ENCODE data around the gene MAP3K10. TPM values are rescaled to one million over a fixed set of nuclear protein-coding genes. Genes with fewer than 3 reads are reported as not detected.
A peak's percentile ranks its signal among the peaks of the same experiment; 100 is the strongest.

Gene MAP3K10
- total RNA-seq = 10 to 100 TPM; 35.2 to 39.3 TPM
- polyA plus RNA-seq (2013, experiment 1 of 2) = 23.2 TPM
- polyA plus RNA-seq (2013, experiment 2 of 2) = 23.8 TPM
- long read RNA-seq, experiment 1, partial matches to known transcripts = 6 of 9 reads
- long read RNA-seq, experiment 1, other reads (novel, unspliced or antisense) = 3 of 9 reads
- long read RNA-seq, experiment 2, partial matches to known transcripts = 2 of 18 reads
- long read RNA-seq, experiment 2, other reads (novel, unspliced or antisense) = 15 of 18 reads
- long read RNA-seq, experiment 3, partial matches to known transcripts = 0 of 1 reads
- long read RNA-seq, experiment 3, other reads (novel, unspliced or antisense) = 1 of 1 reads
- long read RNA-seq, experiment 4, partial matches to known transcripts = 0 of 1 reads
- long read RNA-seq, experiment 4, other reads (novel, unspliced or antisense) = 1 of 1 reads

GRCh38 chr19:40190891-40191835, at the start of gene MAP3K10:
TSS of gene MAP3K10 (plus strand) at chr19:40191426. CDS start at chr19:40192032, 606 bp downstream.
- H3K27ac Mint-ChIP-seq = peak within 1 kb of the TSS; percentile 30
- H3K4me1 Mint-ChIP-seq = no peaks in the 10 kb centered on the region
- no peaks in the 10 kb centered on the region for H3K4me1 ChIP-seq (ENCODE audit: control insufficient read depth, insufficient read depth, low read length)
- peaks cover 4% of the 10 kb centered on the region for H3K27me3 Mint-ChIP-seq (ENCODE audit: insufficient read depth)
- WGBS, 2 experiments (ENCODE audit: insufficient coverage in 1 of 2, insufficient read length in 1 of 2) = 0% methylated on average over 22 to 111 of the region's 116 CpGs
- H3K9me3 ChIP-seq (ENCODE audit: control insufficient read depth, low read length) = no peaks in the 10 kb centered on the region
- H3K4me3 ChIP-seq (ENCODE audit: low read length) = peak within 1 kb of the TSS; percentile 87
- no peaks in the 10 kb centered on the region for H3K9me3 Mint-ChIP-seq
- peaks cover 4% of the 10 kb centered on the region for H3K27me3 ChIP-seq (ENCODE audit: control insufficient read depth, insufficient read depth, low read length, poor library complexity, severe bottlenecking)
- peak within 1 kb of the TSS; percentile 51 for H3K9ac ChIP-seq (ENCODE audit: extremely low read depth, low read length, poor library complexity, severe bottlenecking)
- H3K36me3 ChIP-seq (ENCODE audit: control insufficient read depth, insufficient read depth, low read length) = no peaks in the 10 kb centered on the region
- TF ChIP-seq, protein P1, sequence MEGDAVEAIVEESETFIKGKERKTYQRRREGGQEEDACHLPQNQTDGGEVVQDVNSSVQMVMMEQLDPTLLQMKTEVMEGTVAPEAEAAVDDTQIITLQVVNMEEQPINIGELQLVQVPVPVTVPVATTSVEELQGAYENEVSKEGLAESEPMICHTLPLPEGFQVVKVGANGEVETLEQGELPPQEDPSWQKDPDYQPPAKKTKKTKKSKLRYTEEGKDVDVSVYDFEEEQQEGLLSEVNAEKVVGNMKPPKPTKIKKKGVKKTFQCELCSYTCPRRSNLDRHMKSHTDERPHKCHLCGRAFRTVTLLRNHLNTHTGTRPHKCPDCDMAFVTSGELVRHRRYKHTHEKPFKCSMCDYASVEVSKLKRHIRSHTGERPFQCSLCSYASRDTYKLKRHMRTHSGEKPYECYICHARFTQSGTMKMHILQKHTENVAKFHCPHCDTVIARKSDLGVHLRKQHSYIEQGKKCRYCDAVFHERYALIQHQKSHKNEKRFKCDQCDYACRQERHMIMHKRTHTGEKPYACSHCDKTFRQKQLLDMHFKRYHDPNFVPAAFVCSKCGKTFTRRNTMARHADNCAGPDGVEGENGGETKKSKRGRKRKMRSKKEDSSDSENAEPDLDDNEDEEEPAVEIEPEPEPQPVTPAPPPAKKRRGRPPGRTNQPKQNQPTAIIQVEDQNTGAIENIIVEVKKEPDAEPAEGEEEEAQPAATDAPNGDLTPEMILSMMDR (conservative IDR thresholded peaks at IDR 0.05) = no peak
- DNase-seq = peak; percentile 83
- H3K36me3 Mint-ChIP-seq (ENCODE audit: low read depth) = no peaks in the 10 kb centered on the region
- H3K4me3 Mint-ChIP-seq = peak within 1 kb of the TSS; percentile 75
- no peak within 1 kb of the TSS for H3K27ac ChIP-seq (ENCODE audit: low read depth, low read length)

DNA sequence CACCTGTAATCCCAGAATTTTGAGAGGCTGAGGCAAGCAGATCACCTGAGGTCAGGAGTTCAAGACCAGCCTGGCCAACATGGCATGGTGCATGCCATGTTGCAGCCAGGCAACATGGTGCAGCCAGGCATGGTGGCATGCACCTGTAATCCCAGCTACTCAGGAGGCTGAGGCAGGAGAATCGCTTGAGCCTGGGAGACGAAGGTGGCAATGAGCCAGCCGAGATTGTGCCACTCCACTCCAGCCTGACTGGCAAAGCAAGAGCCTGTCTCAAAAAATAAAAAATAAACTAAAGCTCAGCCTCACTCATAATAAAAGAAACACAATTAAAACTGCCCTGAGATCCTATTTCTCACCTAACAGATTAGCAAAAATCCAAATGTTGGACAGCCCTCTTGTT, 49.7 kb upstream of the MAP3K10 start:
- WGBS, 2 experiments (ENCODE audit: insufficient coverage in 1 of 2, insufficient read length in 1 of 2) = 68 to 89% methylated on average over 3 of the region's 3 CpGs
- Mint-ChIP-seq H3K27ac (no peak overlapping the region), H3K36me3 (ENCODE audit: low read depth) (no peaks in the 10 kb centered on the region), H3K9me3 (peaks cover 7% of the 10 kb centered on the region), H3K4me1 (peaks cover 2% of the 10 kb centered on the region), H3K4me3 (no peak overlapping the region), H3K27me3 (ENCODE audit: insufficient read depth) (peaks cover 4% of the 10 kb centered on the region)
- Histone ChIP-seq H3K4me1 (ENCODE audit: control insufficient read depth, insufficient read depth, low read length) (no peaks in the 10 kb centered on the region), H3K9me3 (ENCODE audit: control insufficient read depth, low read length) (no peaks in the 10 kb centered on the region), H3K27ac (ENCODE audit: low read depth, low read length) (no peak overlapping the region), H3K27me3 (ENCODE audit: control insufficient read depth, insufficient read depth, low read length, poor library complexity, severe bottlenecking) (peaks cover 1% of the 10 kb centered on the region), H3K9ac (ENCODE audit: extremely low read depth, low read length, poor library complexity, severe bottlenecking) (no peak overlapping the region), H3K4me3 (ENCODE audit: low read length) (no peak overlapping the region), H3K36me3 (ENCODE audit: control insufficient read depth, insufficient read depth, low read length) (no peaks in the 10 kb centered on the region)
- no peak for DNase-seq
- TF ChIP-seq, protein P1 (conservative IDR thresholded peaks at IDR 0.05) = no peak

GRCh38 chr19:40143612-40144011, 47.6 kb upstream of the MAP3K10 start:
- Histone ChIP-seq H3K27ac (ENCODE audit: low read depth, low read length) (no peak overlapping the region), H3K9me3 (ENCODE audit: control insufficient read depth, low read length) (no peaks in the 10 kb centered on the region), H3K9ac (ENCODE audit: extremely low read depth, low read length, poor library complexity, severe bottlenecking) (no peak overlapping the region), H3K4me3 (ENCODE audit: low read length) (no peak overlapping the region), H3K27me3 (ENCODE audit: control insufficient read depth, insufficient read depth, low read length, poor library complexity, severe bottlenecking) (no peaks in the 10 kb centered on the region), H3K4me1 (ENCODE audit: control insufficient read depth, insufficient read depth, low read length) (no peaks in the 10 kb centered on the region), H3K36me3 (ENCODE audit: control insufficient read depth, insufficient read depth, low read length) (no peaks in the 10 kb centered on the region)
- Mint-ChIP-seq H3K4me3 (no peak overlapping the region), H3K4me1 (peaks cover 2% of the 10 kb centered on the region), H3K36me3 (ENCODE audit: low read depth) (no peaks in the 10 kb centered on the region), H3K27me3 (ENCODE audit: insufficient read depth) (no peaks in the 10 kb centered on the region), H3K27ac (no peak overlapping the region), H3K9me3 (peaks cover 5% of the 10 kb centered on the region)
- TF ChIP-seq, protein P1 (conservative IDR thresholded peaks at IDR 0.05) = no peak
- 75 to 85% methylated on average over 4 to 5 of the region's 5 CpGs for WGBS, 2 experiments (ENCODE audit: insufficient coverage in 1 of 2, insufficient read length in 1 of 2)
- DNase-seq = no peak
